NCI-H146 (cell line): ENCODE measurements around the gene GASK1A.

Experiments used
- DNase-seq: peaks from one replicate; lab custom pipeline; 2025; lab: John Stamatoyannopoulos, UW

Gene GASK1A

DNA sequence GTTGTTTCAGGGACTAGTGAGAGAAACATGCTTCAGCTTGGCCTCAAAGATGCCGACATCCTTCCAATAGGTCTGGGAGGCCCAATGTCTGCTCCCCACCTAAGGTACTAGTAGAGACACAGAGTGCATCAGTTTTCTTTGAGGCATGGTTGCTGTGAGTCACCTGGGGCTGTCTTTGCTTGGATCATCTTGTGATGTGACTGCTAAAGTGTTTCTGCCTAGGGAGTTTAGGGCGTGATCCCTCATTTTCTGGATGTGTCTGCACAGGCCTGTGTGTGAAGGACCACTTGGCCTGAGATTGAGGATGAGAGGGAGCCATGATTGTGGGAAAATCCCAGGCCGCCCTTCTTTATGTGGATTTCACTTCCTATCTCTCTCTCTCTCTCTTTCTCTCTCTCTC lies 4.8 kb downstream of the GASK1A start:
- no peak for DNase-seq

DNA sequence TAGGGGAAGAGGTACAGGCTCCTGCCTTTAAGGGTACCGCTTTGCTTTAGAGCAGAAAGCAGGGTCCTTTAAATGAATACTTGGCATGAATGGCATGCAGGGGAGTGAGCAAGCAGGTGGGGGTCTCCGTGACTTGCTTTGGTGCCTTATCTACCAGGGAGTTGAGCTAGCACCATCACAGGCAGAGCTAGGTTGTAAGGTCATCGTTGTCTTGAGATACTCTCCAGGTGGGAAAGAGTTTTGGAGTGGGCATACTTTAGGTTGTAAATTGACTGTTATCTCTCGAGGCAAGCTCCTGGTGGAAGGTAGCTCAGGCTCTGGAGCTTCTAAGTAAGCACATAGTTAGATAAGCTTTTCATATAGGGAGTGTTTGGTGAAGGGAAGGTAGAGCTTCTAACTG lies 5.6 kb downstream of the GASK1A start:
- DNase-seq, result no peak

DNA sequence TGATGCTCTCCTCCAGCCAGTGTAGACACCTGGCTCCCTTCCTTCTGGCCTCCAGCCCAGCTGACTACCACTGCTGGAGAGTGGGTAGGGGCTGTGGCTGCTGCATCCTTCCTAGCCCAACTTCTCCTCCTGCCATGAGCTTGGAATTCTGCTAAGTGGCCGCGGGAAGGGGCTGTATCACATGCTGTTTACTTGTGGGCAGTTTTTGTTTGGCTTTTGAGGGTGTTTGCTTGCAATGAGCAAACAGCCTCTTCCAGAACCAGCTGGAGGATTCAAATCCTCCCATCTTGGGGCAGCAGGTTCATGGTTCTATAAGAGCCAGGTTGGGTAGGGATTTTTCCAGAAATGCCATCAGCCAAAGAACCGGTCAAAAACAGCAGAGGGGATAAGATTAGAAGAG lies 9.0 kb downstream of the GASK1A start:
- DNase-seq, result no peak

DNA sequence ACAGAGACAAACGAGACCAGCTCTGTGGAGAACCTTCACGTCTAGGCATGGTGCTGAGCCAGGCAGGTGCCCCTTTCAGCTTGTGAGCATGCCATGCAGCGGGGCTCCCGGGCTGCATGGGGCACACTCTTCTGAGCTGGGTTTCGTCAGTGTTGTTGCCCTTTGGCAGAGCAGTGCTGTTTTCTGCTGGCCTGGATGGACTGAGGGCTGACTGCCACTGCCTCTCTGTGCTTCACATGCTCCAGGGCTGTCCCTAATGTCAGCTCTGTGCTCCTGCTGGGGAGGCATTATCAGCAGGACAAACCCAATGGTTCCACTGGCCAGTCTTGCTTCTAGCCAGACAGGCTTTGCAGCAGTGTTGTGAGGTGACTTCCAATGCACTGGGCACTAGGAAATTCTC lies 9.5 kb downstream of the GASK1A start:
- DNase-seq, result no peak

DNA sequence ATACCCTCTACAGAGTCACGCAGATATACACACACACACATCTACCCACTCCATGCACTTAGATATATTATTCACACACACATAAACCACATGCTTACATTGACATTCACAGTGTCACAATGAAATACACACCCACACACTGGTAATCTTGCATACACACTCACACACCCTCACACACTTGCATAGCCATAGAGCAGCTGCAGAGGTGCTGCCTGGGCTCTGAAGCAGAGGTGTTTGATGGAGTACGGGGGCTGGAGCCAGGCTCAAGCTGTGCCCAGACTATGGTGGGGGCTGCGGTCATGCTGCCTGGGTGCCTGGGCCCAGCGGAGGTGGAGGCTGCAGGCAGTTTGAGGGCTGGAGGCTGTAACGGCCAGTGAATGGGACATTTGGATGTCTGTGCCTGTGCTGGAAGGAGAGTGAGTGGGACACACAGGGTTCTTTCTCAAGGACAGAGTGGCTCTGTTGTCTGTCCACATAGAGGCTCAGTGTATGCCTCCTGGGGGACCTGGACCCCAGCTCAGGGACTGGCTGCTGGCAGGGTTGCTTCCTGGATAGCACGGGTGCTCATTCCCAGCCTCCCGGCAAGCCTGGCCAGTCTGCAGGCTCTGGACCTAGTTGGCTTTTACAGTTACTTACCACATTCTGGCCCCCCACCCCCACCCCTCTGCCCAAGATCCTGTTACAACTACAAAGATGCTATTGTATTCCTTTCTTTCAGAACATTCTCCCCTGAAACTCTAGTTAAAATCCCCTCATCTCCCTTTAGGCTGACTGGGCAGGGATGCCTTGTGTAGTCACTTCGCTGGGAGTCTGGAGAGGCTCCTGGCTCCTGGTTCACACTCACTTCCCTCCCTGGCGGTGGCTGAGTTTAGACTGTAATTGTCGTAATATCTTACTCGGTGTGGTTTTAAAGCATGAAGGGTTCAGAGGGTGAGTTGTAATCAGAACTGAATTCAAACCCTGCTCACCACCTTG lies 12.5 kb downstream of the GASK1A start:
- no peak for DNase-seq

DNA sequence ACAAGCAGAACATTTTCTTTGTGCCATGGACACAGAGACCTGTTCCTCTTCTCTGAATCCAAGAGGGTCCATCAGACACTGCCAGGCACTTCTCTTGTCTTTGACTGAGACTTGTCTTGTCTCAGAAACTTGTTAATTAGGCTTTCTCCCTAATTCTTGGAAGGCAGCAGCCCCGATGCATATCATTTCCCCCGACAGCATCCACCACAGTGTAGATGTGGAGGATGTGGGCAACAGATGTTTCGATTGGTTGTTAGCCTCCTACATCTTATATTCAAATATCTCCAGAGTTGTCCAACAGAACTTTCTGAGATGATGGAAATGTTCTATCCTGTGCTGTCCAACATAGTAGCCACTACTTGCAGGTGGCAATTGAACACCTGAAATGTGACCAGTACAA lies 15.5 kb downstream of the GASK1A start:
- DNase-seq, result no peak

DNA sequence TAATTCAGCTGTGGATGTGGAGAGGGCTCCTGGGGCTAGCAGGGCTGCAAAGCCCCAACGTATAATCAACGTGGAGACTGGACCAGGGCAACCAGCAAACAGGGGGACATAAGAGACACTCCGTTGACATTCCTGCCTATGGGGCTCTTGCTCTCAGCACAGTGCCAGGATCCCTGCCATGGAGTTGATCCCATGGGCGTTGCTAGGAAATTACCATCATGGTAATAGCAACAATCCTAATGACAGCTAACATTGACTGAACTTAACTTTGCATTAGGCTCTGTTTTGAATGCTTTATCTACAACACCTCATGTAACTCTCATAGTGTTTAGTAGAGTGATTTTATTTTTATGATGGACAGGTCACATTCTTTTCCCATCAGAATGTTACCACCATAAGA lies 16.9 kb downstream of the GASK1A start:
- DNase-seq, result no peak

DNA sequence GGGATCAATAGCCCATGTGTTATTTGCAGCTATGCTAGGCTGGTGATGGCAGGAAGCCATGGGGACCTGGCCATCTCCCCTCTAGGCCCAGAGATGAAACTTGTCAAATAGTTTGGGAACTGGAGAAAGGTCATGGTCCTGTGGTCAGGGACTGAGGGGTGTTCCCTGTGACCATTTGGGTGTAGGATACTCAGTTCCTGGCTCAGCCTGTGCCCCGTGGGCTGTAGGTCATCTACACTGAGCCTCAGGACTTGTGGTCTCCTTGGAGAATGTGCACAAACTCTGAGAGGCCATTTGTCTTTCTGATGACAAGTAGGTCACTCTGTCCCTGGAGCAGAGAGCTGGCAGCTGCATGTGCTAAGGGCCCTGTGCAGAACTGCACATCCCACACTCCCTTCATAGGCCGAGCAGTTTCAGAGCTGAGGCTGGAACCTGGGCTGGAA lies 17.5 kb downstream of the GASK1A start:
- DNase-seq, result no peak

DNA sequence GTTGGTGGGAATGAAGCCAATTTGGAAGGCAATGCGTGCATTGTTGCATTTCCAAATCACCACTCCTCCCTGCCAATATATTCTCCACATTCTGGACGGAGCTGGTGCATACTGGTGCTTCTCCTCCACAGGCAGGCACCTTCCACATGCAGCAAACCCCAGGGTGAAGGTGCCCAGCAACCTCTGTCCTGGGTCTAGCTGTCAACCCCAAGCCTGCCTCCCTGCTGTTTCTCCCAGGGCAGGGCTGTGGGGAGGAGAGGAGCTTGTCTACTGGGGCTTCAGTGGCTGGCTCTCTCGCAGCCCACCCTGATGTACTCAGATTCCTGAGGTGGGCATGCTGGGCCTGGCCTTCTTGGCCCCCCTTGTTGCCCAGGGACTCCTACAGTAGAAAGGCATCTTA lies 20.1 kb downstream of the GASK1A start:
- DNase-seq, result no peak

DNA sequence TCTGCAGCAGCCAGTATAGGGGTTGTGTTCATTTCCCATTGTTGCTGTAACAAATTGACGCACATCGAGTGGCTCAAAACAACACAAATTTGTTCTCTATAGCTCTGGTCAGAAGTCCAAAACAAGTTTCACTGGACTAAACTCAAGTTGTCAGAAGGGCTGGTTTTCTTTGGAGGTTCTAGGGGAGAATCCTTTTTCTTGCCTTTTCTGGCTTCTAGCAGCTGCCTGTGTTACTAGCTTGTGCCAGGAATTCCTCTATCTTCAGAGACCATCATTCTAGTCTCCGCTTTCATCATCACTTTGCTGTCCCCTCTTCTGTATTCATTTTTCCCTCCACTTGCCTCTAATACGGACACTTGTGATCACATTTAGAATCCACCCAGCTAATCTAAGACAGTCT lies 20.5 kb downstream of the GASK1A start:
- DNase-seq, result no peak

DNA sequence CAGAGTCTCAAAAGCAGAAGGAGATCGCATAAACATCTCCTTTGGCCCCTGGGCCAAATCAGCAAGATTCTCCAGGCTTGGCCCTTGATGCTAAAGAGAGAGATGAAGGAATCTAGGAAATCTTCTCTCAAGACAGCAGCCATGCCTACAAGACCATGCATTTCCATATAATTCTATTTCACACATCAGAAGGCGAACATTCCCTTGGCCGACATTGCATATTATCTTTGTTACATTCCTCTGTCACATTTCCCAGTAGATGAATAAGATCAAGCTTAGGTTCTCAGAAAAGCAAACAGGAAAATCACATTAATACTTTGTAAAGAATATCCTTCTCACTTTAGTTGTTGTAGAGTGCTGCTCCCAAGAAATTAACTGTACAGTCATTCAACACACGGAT lies 21.3 kb downstream of the GASK1A start:
- no peak for DNase-seq

DNA sequence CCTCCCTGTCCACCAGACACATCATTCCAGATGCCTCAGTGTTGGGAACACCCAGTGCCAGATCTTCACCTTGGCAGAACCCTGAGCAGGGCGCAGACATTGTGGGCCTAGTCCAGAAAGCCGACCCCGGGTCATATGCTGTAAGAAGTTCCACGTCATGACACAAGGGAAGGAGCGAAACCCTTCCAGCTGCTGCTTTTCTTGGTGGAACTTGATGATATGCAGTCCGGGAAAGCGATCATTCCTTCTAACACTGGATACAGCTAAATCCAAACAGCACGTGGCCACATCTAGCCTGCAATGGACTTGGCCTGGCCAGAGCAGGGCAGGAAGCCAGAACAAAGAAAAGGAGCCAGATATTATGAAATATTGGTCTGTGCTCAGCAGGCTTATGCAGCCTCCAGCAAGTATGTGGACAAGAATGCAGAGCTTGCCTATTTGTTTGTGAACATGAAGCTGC lies 22.0 kb downstream of the GASK1A start:
- DNase-seq, result no peak

DNA sequence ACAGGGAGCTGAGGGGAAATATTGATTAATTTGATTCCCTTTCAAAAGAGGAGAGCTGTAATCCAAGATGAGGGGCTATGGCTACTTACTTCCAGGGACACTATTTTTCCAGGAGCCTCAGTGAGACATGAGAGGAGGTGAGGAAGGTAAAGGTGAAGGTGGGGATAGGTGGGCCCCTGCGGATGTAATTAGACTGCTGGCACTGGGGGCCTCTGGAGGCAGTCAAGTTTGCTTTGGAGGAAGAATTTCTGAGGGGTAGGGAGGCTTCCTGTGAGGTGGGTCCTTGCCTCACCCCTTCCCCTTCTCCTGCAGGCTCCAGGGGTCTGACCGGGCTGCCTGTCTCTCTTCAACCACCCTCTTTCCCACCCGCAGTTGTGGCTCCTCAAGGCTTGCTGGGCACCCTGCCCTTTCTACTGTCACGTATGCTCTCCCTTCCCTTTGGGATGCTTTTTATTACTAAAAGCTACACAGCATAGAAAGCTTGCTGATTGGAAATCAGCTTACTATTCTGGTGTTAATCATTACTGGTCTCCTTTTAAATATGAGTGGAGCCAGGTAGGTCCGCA lies 22.5 kb downstream of the GASK1A start:
- DNase-seq, result no peak

DNA sequence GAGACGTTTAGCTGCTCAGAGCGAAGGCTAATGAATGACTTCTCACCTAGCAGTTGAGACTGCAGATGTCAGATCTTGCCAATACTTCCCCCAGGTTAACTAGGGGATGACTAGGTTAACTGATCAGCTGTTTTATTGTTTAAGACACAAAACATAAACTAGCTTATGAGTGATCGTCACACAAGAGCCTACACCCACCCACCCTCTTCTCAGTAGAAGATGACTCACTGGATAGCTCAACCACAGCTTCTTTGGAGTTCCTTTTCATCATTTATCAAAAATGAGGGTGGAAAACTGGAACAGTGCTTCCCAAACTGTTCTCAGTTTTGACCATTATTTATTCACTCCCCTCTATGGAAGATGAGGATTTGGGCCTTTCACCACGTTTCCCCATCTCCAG lies 25.2 kb downstream of the GASK1A start:
- no peak for DNase-seq

DNA sequence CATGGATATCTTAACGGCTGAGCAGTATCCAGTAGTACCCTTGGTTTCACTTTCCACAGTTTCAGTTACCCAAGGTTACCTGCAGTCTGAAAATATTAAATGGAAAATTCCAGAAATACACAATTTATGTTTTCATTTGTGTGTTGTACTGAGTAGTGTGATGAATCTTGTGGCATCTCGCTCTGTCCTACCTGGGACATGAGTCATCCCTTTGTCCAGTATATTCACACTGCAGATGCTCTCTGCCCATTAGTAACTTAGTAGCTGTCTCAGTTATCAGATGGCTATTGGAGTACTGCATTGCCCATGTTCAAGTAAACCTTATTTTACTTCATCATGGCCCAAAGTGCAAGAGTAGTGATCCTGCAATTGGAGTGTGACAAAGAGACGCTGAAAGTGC lies 26.1 kb downstream of the GASK1A start:
- no peak for DNase-seq

DNA sequence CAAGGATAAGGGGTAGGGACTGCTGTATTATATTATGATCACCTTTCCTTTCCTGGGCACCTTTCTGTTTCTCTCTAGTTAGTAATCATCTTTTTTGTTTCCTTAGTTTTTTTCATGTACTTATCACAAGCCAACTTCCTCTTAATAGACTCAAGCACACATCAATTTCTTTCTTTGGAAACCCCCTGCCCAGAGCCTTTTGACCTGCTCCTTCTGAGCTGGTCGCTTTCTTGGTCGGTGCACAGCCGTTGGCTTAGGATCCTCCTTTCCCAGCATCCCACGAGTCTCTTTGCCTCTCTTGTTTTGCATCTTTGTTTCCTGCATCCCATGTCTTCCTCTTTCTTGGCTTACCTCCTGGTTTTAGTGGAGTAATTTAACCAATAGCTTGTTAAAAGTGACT lies 26.9 kb downstream of the GASK1A start:
- DNase-seq, result no peak

DNA sequence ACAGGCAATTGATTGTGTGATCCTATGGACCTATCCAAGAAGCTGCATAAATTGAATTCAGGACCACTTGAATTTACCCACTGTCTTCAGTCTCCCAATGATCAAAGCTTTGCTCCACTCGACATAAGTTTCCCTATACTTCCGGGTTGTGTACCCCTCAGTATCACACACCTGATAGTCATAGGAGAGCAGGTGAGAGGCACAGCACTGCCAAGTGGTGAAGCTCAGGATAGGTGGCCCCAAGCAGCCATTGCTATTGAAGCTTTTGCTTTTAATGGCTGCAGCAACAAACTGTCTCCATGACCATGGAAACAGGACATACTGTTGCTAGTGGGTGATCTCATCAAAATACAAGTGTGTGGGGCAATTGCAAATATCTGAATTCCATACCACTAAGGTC lies 27.7 kb downstream of the GASK1A start:
- DNase-seq, result no peak

DNA sequence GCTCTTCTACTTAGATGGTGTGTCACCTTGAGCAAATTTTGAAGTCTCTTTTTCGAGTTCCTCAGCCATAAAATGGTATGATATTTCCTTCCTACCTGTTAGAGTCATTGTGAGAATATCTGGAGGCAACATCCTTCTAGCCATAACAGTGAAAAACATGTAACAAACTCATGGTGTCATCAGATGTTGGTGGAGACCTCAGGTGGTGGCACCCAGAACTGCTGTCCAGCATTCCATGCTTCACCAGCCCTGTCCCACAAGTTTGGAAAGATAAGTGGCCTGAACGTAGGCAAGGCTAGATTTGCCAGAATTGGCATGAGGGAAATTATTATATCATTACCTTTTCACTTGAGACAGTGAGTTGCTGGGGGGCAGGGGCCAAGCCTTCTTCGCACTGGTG lies 30.4 kb downstream of the GASK1A start:
- no peak for DNase-seq

DNA sequence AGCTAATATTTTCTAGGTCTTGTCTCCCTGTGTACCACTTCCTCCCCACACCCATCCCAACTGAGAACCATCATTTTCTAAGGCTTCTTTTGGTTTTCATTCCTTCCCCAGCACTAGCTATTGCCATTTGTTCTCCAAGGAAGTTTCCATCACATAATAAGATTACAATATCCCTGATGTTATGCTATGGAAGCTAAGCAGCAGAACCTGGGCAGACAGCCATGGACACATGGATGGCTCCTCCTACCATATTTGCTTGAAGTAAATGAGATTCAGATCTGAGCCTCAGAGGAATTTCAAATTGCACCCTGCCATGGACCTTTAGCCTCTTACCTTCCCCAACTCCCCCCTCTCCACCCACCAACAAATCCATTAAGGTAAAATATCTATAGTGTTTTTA lies 31.5 kb downstream of the GASK1A start:
- no peak for DNase-seq

DNA sequence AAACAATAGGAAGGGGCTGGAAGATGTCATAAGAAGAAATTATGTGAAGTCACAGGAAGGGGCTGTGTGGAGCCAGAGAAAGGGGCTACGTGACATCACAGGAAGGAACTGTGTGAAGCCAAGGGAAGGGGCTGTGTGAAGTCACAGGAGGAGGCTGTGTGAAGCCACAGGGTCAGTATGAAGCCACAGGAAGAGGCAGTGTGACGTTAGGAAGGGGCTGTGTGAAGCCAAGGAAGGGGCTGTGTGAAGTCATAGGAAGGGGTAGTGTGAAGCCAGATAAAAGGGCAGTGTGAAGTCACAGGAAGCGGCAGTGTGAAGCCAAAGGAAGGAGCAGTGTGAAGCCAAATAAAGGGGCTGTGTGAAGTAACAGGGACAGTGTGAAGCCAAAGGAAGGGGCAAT lies 32.5 kb downstream of the GASK1A start:
- DNase-seq, result no peak

DNA sequence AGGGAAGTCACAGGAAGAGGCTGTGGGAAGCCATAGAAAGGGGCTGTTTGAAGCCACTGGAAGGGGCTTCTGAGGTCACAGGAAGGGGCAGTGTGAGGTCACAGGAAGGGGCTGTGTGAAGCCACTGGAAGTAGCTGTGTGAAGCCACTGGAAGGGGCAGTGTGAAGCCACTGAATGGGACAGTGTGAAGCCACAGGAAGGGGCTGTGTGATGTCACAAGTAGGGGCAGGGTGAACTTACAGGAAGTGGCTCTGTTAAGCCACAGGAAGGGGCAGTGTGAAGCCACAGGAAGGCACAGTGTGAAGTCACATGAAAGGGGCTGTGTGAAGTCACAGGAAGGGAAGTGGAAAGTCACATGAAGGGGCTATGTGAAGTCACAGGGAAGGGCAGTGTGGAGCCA lies 33.1 kb downstream of the GASK1A start:
- DNase-seq, result no peak

DNA sequence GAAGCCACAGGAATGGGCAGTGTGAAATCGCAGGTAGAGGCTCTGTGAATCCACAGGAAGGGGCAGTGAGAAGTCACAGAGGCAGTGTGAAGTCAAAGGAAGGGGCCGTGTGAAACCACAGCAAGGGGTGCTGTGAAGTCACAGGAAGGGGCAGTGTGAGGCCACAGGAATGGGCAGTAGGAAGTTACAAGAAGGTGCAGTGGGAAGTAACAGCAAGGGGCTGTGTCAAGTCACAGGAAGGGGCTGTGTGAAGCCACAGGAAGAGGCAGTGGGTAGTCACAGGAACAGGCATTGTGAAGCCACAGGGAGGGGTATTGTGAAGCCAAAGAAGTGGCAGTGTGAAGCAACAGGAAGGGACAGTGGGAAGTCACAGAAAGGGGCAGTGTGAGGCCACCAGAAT lies 34.1 kb downstream of the GASK1A start:
- no peak for DNase-seq

DNA sequence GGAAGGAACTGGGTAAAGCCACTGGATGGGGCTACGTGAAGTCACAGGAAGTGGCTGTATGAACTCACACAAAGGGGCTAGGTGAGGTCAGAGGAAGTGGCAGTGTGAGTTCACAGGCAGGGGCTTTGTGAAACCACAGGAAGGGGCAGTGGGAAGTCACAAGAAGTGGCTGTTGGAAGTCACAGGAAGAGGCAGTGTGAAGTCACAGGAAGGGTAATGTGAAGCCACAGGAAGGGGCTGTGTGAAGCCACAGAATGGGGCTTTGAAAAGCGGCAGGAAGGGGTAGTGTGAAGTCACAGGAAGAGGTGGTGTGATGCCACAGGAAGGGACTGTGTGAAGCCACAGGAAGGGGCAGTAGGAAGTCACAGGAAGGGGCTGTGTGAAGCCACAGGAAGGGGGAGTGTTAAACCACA lies 34.6 kb downstream of the GASK1A start:
- DNase-seq, result no peak

DNA sequence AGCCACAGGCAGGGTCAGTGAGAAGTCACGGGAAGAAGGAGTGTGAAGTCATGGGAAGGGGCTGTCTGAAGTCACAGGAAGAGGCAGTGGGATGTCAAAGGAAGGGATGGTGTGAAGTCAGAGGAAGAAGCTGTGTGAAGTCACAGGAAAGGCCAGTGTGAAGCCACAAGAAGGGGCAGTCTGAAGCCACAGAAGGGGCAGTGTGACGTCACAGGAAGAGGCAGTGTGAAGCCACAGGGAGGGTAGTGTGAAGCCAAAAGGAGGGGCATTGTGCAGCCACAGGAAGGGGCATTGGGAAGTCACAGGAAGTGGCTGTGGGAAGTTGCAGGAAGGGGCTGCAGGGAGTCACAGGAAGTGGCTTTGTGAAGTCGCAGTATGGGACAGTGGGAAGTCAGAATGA lies 35.1 kb downstream of the GASK1A start:
- DNase-seq, result no peak
